GM19351 (cell line): ENCODE data around the gene CNTNAP2.

Experiments used
- ATAC-seq: cut with Tn5 transposase; IDR thresholded peaks from one replicate; pipeline ENCODE4 v1.9.1; 2021; ENCODE audit warnings: mild to moderate bottlenecking, moderate library complexity; ENCODE audit not compliant: unreplicated experiment

Gene CNTNAP2

GRCh38 chr7:147305827-147306226 lies 1189.2 kb downstream of the CNTNAP2 start:
- no peak for ATAC-seq

DNA sequence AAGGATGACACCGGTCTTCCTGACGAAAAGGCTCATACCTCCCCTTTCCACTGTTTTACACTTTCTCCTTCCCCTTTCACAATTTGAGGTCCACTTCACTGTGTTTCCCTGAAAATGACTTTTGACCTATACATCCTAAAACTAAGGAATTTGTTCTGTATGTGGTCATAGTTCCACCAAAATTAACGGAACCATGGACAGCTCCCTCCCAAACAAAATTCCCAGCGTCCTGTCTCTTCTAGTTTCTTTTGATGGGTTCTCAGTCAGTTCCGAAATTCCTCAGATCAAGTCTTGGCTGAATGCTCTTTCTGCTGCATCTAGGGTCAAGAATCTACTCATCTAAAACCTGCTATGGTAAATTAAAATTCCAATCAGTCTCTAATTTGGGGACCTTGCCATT lies 1191.9 kb downstream of the CNTNAP2 start:
- ATAC-seq = no peak

- ATAC-seq = no peak
Observed at GRCh38 chr7:147311336-147311735, 1194.7 kb downstream of the CNTNAP2 start.

- ATAC-seq = no peak
Observed at GRCh38 chr7:147321504-147321903, 1204.9 kb downstream of the CNTNAP2 start.

- no peak for ATAC-seq
Observed at GRCh38 chr7:147332988-147333387, 1216.4 kb downstream of the CNTNAP2 start.

- no peak for ATAC-seq
Observed at GRCh38 chr7:147363101-147363500, 1246.5 kb downstream of the CNTNAP2 start.

DNA sequence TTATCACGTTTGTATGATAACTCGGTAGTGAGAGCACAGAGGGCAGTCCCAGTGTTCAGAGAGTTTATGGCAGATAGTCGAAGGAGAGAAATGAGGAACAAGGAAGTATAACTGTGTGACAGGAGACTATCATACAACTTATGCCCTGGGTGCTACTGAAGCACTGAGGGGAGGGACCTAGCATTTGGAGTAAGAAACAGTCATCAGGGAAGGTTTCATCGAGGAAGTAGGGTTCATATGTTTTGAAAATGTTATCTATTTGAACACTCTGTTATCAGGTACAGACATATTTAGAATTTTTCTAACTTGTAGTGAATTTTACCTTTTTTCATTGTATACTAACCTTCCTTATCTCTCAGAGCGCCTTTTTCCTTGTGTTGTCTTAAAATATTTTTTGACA lies 1259.6 kb downstream of the CNTNAP2 start:
- ATAC-seq = no peak

DNA sequence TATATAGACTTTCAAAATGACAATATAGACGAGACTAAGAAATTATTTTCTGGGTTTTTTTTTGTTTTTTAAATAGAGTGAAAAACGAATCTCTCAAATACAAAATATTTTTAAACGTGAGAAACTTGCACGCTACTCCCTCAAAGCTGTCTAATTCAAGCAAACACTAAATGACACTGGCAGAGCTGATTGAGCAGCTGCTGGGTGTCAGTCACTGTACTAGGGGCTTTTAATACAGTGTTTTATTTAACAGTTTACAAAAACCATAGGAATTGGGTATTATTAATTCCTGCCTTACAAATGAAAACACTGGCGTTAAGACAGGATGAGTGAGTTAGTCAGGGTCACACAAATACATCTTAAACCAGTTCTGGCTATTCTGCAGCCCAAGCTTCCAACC lies 1264.3 kb downstream of the CNTNAP2 start:
- ATAC-seq = no peak

- no peak for ATAC-seq
Observed at GRCh38 chr7:147394329-147394728, 1277.7 kb downstream of the CNTNAP2 start.

- no peak for ATAC-seq
Observed at GRCh38 chr7:147400221-147400689, 1283.7 kb downstream of the CNTNAP2 start.

DNA sequence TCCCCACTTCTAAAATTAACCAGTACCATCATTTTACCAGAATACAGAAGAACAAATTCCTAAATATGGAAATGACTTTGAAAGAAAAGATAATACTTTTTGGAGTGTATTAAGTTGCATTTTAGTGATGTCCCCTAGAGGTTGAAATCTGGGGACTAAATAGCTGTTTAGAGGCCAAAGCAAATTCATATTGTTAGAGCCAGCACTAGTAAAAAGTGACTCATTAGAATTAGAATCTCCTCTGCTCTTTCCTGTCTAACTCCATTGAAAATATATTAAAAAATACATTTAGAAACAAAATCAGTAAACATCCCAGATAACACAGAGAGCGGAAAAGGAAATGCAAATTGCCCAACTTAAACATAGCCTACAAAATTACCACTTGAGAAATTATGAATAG lies 1284.3 kb downstream of the CNTNAP2 start:
- ATAC-seq = no peak

DNA sequence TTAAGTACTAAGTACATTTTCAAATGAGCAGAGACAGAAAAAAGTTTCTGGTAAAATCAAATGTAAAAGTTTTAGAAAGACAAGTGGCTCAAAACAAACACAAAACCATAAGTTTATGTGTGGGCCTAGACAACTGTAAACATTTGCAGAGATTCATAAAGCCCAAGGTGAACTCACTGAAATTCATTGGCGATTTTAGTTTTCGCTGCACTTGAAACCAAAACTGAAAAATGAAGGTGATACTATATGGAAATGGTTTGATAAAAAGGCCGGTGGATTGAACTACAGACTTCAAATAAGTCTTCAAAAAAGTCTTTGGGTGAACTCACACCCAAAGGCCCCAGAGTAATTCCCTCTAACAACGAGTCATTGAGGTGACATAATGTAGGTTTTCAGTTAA lies 1289.0 kb downstream of the CNTNAP2 start:
- no peak for ATAC-seq

- no peak for ATAC-seq
Observed at GRCh38 chr7:147406521-147407135, 1290.0 kb downstream of the CNTNAP2 start.

- ATAC-seq = no peak
Observed at GRCh38 chr7:147411096-147411495, 1294.5 kb downstream of the CNTNAP2 start.

DNA sequence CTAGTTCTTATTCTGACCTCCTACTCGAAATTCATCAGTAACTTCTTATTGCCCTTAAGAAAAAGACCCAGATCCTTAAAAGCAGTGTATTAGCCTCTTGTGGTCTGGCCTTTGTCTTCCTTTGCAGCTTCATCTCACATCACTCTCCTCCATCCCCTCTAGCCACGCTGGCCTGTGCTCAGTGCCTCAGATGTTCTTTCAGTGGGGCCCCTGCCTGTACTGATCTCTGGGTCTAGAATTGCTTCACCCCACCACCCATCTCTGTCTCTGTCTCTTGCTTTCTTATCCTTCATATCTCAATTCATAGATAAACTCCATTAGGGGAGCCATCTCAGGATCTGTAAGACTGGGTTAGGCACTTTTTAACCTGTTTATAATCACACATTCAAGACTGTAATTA lies 1295.5 kb downstream of the CNTNAP2 start:
- ATAC-seq = no peak

- no peak for ATAC-seq
Observed at GRCh38 chr7:147412782-147413556, 1296.4 kb downstream of the CNTNAP2 start.

DNA sequence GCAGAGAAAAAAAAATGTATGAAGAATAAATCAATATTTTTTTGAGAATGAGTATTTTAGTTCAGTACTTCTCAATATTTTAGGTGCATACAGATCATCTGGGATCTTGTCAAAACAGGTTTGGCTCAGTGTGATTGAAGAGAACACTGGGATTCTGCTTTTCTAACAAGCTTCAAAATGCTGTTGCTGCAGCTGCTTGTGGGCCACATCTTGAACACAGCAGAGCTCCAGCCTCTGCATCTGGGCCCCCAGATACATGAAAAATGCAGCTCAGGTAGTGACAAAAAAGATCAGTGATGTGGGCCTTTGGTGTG lies 1296.9 kb downstream of the CNTNAP2 start:
- ATAC-seq = no peak

DNA sequence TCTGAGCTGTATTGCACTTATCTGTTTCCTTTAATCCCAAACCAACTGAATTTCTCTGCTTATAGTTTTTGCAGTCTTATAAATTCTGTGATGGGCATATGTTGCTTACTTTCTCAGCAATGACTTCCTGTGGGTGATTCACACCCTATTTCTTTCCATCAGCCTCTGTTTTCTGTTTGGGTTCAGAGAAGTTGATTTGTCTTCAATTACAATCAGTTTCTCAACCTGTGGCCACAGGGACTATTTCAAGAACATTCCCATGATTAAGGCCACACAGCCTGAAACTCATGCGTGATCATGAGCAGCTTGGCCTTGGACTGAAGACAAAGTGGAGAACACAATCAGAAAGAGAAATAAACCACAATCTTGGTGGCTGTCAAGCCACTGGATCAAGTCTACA lies 1299.4 kb downstream of the CNTNAP2 start:
- no peak for ATAC-seq

- ATAC-seq = no peak
Observed at GRCh38 chr7:147418966-147419365, 1302.4 kb downstream of the CNTNAP2 start.

GRCh38 chr7:147423875-147424274 lies 1307.3 kb downstream of the CNTNAP2 start:
- ATAC-seq = no peak

DNA sequence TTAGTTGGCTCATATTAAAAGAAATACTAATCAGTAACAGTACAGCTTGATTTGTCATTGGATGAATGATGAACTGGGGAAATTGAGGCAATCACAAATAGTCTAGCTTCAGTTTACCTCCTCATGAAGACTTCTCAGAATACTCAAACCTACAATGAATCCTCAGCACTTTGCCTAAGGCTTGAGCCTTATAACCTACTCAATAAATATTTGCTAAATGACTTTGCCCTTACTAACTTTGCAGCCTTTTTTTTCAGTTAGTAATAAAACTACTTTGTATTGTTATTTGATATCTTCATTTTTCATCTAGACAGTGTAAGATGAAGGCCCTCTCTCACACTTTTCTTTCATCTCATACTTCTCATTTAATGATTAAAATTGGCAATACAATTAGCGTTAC lies 1311.5 kb downstream of the CNTNAP2 start:
- no peak for ATAC-seq

GRCh38 chr7:147429961-147430360 lies 1313.4 kb downstream of the CNTNAP2 start:
- no peak for ATAC-seq

- ATAC-seq = no peak
Observed at GRCh38 chr7:147432079-147432478, 1315.5 kb downstream of the CNTNAP2 start.
